ENCODE results near the gene AICDA.
A peak's percentile ranks its signal among the peaks of the same experiment; 100 is the strongest.

DNA sequence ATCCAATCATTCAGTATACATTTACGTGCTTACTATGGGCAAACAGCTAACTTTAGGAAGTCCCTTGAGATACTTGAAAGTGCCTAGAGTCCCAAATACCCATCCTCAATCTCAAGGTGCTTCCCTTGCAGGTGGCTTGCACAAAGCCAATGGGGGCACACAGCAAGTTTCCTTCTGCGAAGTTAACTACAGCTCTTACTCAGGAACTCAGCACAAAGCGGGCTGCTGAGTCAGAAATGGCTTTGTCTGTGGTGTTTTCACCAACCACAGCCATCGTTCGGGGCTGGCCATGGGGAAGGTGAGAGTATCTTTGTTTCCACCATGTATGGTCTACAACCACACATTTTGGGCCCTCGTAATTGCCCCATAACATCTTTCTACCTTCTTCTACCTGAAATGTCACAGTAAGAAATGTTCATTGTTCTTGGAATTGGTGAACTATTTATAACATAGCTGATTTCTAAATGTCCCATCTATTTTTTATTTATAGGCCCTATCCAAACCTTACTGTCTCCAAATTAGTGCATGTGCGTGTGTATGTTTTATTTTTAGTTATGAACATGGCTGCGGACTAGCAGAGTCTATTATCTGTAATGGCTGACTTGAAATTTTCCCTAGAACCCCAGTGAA lies 36.0 kb upstream of the AICDA start:
- no peak for TF ChIP-seq POLR2AphosphoS5 (IDR thresholded peaks at IDR 0.05; ENCODE audit: low read length)
- TF ChIP-seq, protein P1, sequence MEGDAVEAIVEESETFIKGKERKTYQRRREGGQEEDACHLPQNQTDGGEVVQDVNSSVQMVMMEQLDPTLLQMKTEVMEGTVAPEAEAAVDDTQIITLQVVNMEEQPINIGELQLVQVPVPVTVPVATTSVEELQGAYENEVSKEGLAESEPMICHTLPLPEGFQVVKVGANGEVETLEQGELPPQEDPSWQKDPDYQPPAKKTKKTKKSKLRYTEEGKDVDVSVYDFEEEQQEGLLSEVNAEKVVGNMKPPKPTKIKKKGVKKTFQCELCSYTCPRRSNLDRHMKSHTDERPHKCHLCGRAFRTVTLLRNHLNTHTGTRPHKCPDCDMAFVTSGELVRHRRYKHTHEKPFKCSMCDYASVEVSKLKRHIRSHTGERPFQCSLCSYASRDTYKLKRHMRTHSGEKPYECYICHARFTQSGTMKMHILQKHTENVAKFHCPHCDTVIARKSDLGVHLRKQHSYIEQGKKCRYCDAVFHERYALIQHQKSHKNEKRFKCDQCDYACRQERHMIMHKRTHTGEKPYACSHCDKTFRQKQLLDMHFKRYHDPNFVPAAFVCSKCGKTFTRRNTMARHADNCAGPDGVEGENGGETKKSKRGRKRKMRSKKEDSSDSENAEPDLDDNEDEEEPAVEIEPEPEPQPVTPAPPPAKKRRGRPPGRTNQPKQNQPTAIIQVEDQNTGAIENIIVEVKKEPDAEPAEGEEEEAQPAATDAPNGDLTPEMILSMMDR (IDR thresholded peaks at IDR 0.05 in 2 of 3, conservative IDR thresholded peaks at IDR 0.05 in 1 of 3; ENCODE audit: control insufficient read depth in 2 of 3, extremely low read depth in 1 of 3, insufficient read depth in 1 of 3, low read depth in 3 of 3, low read length in 3 of 3), result no peak
- TF ChIP-seq, protein P2, sequence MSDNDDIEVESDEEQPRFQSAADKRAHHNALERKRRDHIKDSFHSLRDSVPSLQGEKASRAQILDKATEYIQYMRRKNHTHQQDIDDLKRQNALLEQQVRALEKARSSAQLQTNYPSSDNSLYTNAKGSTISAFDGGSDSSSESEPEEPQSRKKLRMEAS (IDR thresholded peaks at IDR 0.05; ENCODE audit: low read depth, low read length), result peak; percentile 44; the same call in 1 of the 2 replicates

Measured in GM12878 (cell line).